Subcutaneous adipose tissue (tissue), 4 donors: ENCODE results near the gene CD164L2. TPM values are rescaled to one million over a fixed set of nuclear protein-coding genes. Genes with fewer than 3 reads are reported as not detected.

ENCODE experiments used
- CTCF ChIP-seq: fragments of 450-650 bp; IDR thresholded peaks from one replicate; pipeline ENCODE4 v1.5.1; 2016; ENCODE audit warnings: low read depth, mild to moderate bottlenecking, control low read depth, antibody characterized with exemption, moderate library complexity
- total RNA-seq, 4 donors: library from RNA; depleted of rRNA; stranded (reverse); fragments of >200 nt; gene quantifications; one replicate each; pipeline ENCODE4 v1.1.0, GENCODE V29; 2016

CD164L2 gene
- total RNA-seq, 4 donors from 2014 or later: not detected

- TF ChIP-seq CTCF: no peak
Observed at GRCh38 chr1:27395441-27396195, 12.5 kb upstream of the CD164L2 start.

- TF ChIP-seq CTCF: no peak
Observed at GRCh38 chr1:27394925-27395324, 11.8 kb upstream of the CD164L2 start.

- no peak for TF ChIP-seq CTCF
Observed at GRCh38 chr1:27394282-27394658, 11.1 kb upstream of the CD164L2 start.

GRCh38 chr1:27393641-27394281 lies 10.6 kb upstream of the CD164L2 start:
- no peak for TF ChIP-seq CTCF

GRCh38 chr1:27392778-27393635 lies 9.9 kb upstream of the CD164L2 start:
- TF ChIP-seq CTCF: no peak

GRCh38 chr1:27392096-27392777 lies 9.1 kb upstream of the CD164L2 start, which contains the start of gene GPR3:
TSS of gene GPR3 (plus strand) at chr1:27392622. CDS start at chr1:27393799, 1,177 bp downstream.
- TF ChIP-seq CTCF: no peak
